WERI-Rb-1 (cell line): ENCODE results near the gene DBN1.

Source experiments
- DNase-seq: peaks from one replicate; pipeline ENCODE4 v3.0.0-alpha.2; 2020
- H3K27ac ChIP-seq: fragments of 250-450 bp; sonication (Bioruptor Pico); 2 replicates; pipeline ENCODE4 v1.5.1; 2020; ENCODE audit warnings: mild to moderate bottlenecking, moderate library complexity
- H3K27me3 ChIP-seq: fragments of 250-450 bp; sonication (Bioruptor Pico); 2 replicates; pipeline ENCODE4 v1.5.1; 2021; ENCODE audit warnings: mild to moderate bottlenecking, low read depth, moderate library complexity; ENCODE audit not compliant: insufficient read depth, severe bottlenecking
- H3K36me3 ChIP-seq: fragments of 250-450 bp; sonication (Bioruptor Pico); 2 replicates; pipeline ENCODE4 v1.5.1; 2020; ENCODE audit warnings: mild to moderate bottlenecking, moderate library complexity
- H3K4me3 ChIP-seq: 2 replicates; pipeline ENCODE4 v1.5.1; 2011; ENCODE audit warnings: low read depth, mild to moderate bottlenecking, control low read depth, low read length
- H3K9me3 ChIP-seq: fragments of 250-450 bp; sonication (Bioruptor Pico); 2 replicates; pipeline ENCODE4 v1.5.1; 2021; ENCODE audit warnings: mild to moderate bottlenecking, moderate library complexity; ENCODE audit not compliant: severe bottlenecking
- CTCF ChIP-seq: IDR thresholded peaks from 2 replicates; pipeline ENCODE4 v1.5.1; 2011; ENCODE audit warnings: low read depth, mild to moderate bottlenecking, control low read depth, inconsistent platforms, low read length

The DBN1 gene

GRCh38 chr5:177478711-177479646 lies 5.5 kb upstream of the DBN1 start:
- Histone ChIP-seq H3K9me3 (no peaks in the 10 kb centered on the region), H3K4me3 (no peak overlapping the region), H3K27ac (no peak overlapping the region), H3K27me3 (no peaks in the 10 kb centered on the region), H3K36me3 (no peaks in the 10 kb centered on the region; the same call in 1 of the 2 replicates)
- no peak for DNase-seq
- TF ChIP-seq CTCF, result no peak

GRCh38 chr5:177477701-177478477 lies 4.5 kb upstream of the DBN1 start:
- no peak overlapping the region for H3K4me3 ChIP-seq

GRCh38 chr5:177476531-177477233 lies 3.2 kb upstream of the DBN1 start:
- H3K27ac ChIP-seq, result no peak overlapping the region
- H3K4me3 ChIP-seq, result no peak overlapping the region
- peaks cover 6% of the 10 kb centered on the region for H3K36me3 ChIP-seq
- no peak for DNase-seq
- H3K27me3 ChIP-seq, result no peaks in the 10 kb centered on the region
- TF ChIP-seq CTCF, result no peak
- no peaks in the 10 kb centered on the region for H3K9me3 ChIP-seq

More at GRCh38 chr5:177477701-177478477, 4.5 kb upstream of the DBN1 start:
- no peak for TF ChIP-seq CTCF
- Histone ChIP-seq H3K9me3 (no peaks in the 10 kb centered on the region), H3K27ac (no peak overlapping the region), H3K36me3 (no peaks in the 10 kb centered on the region), H3K27me3 (no peaks in the 10 kb centered on the region)
- DNase-seq, result no peak

- H3K36me3 ChIP-seq, result peaks cover 14% of the 10 kb centered on the region
- H3K9me3 ChIP-seq, result no peaks in the 10 kb centered on the region
- no peak for TF ChIP-seq CTCF
- DNase-seq, result no peak
- H3K4me3 ChIP-seq, result no peak overlapping the region
- no peak overlapping the region for H3K27ac ChIP-seq
- H3K27me3 ChIP-seq, result no peaks in the 10 kb centered on the region
Observed at GRCh38 chr5:177475563-177476427, 2.4 kb upstream of the DBN1 start.

- DNase-seq, result no peak
- H3K27me3 ChIP-seq, result no peaks in the 10 kb centered on the region
- H3K27ac ChIP-seq, result no peak overlapping the region; the same call in 1 of the 2 replicates
- H3K9me3 ChIP-seq, result no peaks in the 10 kb centered on the region
- TF ChIP-seq CTCF, result no peak
- peaks cover 19% of the 10 kb centered on the region for H3K36me3 ChIP-seq
- no peak overlapping the region for H3K4me3 ChIP-seq
Observed at GRCh38 chr5:177474846-177475562, 1.6 kb upstream of the DBN1 start.
